ENCODE data around the gene IFITM2.

GRCh38 chr11:297586-298405 lies 9.8 kb upstream of the IFITM2 start:
- TF ChIP-seq, protein P1, sequence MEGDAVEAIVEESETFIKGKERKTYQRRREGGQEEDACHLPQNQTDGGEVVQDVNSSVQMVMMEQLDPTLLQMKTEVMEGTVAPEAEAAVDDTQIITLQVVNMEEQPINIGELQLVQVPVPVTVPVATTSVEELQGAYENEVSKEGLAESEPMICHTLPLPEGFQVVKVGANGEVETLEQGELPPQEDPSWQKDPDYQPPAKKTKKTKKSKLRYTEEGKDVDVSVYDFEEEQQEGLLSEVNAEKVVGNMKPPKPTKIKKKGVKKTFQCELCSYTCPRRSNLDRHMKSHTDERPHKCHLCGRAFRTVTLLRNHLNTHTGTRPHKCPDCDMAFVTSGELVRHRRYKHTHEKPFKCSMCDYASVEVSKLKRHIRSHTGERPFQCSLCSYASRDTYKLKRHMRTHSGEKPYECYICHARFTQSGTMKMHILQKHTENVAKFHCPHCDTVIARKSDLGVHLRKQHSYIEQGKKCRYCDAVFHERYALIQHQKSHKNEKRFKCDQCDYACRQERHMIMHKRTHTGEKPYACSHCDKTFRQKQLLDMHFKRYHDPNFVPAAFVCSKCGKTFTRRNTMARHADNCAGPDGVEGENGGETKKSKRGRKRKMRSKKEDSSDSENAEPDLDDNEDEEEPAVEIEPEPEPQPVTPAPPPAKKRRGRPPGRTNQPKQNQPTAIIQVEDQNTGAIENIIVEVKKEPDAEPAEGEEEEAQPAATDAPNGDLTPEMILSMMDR (conservative IDR thresholded peaks at IDR 0.05; ENCODE audit: low read depth in 2 of 2) = peak in 1 of 2 experiments; percentile 42; a peak in 1 of 4 replicates
- TF ChIP-seq EZH2 (IDR thresholded peaks at IDR 0.05; ENCODE audit: low read depth, unreplicated experiment) (no peak), POLR2AphosphoS5 (IDR thresholded peaks at IDR 0.05; ENCODE audit: low read depth) (peak; percentile 34; the same call in 1 of the 2 replicates), CREB1 (CRISPR knock-in tag; IDR thresholded peaks at IDR 0.05; ENCODE audit: low read depth) (no peak)
- TF ChIP-seq, protein P2, sequence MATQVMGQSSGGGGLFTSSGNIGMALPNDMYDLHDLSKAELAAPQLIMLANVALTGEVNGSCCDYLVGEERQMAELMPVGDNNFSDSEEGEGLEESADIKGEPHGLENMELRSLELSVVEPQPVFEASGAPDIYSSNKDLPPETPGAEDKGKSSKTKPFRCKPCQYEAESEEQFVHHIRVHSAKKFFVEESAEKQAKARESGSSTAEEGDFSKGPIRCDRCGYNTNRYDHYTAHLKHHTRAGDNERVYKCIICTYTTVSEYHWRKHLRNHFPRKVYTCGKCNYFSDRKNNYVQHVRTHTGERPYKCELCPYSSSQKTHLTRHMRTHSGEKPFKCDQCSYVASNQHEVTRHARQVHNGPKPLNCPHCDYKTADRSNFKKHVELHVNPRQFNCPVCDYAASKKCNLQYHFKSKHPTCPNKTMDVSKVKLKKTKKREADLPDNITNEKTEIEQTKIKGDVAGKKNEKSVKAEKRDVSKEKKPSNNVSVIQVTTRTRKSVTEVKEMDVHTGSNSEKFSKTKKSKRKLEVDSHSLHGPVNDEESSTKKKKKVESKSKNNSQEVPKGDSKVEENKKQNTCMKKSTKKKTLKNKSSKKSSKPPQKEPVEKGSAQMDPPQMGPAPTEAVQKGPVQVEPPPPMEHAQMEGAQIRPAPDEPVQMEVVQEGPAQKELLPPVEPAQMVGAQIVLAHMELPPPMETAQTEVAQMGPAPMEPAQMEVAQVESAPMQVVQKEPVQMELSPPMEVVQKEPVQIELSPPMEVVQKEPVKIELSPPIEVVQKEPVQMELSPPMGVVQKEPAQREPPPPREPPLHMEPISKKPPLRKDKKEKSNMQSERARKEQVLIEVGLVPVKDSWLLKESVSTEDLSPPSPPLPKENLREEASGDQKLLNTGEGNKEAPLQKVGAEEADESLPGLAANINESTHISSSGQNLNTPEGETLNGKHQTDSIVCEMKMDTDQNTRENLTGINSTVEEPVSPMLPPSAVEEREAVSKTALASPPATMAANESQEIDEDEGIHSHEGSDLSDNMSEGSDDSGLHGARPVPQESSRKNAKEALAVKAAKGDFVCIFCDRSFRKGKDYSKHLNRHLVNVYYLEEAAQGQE (IDR thresholded peaks at IDR 0.05; ENCODE audit: unreplicated experiment) = no peak
